Measurements from ENCODE around the gene TEX55.
"Not testable (repeated sequence)": the region's sequence is repeated elsewhere in the genome, so short reads cannot be mapped to it uniquely, and the experiment has no call there.

Gene TEX55

DNA sequence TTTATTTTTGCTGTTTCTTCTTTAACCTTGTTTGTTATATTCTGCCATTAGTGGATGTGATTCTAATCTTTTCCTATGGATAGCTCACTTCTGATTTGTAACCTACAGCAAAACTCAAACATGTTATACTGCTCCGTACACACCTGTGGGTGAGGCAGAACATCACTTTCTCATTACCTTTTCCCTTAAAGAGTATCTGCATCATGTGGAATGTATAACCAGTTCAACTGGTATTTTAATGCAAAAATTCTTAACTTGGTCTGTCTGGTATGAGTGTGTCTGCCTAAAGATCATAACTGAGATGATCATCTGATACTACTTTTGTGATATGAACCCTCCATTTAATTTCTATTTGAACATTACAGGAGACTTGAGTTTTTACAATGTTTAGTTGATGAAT lies 14.4 kb downstream of the TEX55 start:
- no peak for DNase-seq

DNA sequence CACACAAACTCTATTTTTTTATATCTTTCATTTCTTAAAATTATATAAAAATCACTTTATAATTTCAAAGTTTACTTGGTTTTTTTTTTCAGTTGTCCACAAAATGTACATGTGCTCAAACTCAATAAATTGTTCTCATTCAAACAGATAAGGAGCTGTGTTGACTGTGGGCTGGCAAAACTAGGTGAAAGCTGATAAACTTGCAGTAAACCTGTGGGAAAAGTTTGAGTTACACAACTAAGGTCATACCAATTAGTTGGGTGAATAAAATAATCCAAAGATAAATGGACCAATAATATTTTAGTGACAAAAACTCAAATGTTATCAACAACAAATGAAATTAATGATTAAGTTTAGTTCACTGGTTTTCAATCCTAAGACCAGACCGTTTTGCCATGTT lies 14.8 kb downstream of the TEX55 start:
- DNase-seq, result no peak

GRCh38 chr3:119161240-119161639 lies 15.3 kb downstream of the TEX55 start:
- no peak for DNase-seq

- not testable (repeated sequence) for DNase-seq
Measured at GRCh38 chr3:119164745-119165144, 18.8 kb downstream of the TEX55 start.

- DNase-seq, result no peak
Measured at GRCh38 chr3:119170821-119171220, 24.9 kb downstream of the TEX55 start.

DNA sequence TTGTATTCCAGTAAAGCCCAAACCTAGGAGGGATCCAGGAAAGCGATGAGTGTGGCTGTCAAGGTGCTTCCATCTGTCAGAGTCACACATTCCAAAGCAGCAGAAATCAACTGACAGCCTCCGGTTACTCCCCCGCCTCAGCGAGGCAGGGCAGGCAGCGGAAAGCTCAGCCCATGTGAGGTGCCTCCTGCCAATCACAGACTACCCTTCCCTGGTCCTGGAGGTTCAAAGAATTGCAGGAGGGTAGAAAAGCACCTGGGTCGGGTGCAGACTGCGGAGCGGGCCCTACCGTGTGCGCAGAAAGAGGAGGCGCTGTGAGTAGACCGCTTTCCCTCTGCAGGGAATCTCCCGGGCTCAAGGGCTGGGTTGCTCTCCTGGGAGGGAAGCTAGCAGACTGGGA lies 27.4 kb downstream of the TEX55 start, which contains the start of gene UPK1B:
Gene UPK1B, plus strand, starts transcription at position 274 of the 400 bp plus-strand sequence. CDS start 13,144 bp downstream, outside the sequence.
- DNase-seq, result no peak

- DNase-seq, result no peak
Measured at GRCh38 chr3:119175872-119176756, 30.1 kb downstream of the TEX55 start.

DNA sequence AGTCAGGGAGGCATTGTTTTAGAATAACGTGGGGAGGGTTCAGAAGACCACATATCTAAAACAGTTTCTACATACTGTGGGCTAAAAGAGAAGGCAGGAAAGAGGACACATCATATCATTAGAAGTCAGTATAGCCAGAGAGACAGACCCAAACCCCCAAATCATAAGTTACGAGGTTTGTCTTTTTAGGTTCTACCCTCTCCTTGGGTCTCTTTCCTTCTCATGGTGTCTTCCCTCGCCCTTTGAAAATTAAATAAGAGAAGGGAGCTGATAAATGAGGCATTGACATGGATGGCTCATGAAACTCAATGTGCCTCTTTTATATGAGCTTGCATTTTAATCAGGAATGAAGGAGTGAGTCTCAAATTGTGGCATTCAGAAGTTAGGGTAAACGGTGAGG lies 30.8 kb downstream of the TEX55 start:
- no peak for DNase-seq

GRCh38 chr3:119177321-119177720 lies 31.4 kb downstream of the TEX55 start:
- no peak for DNase-seq

DNA sequence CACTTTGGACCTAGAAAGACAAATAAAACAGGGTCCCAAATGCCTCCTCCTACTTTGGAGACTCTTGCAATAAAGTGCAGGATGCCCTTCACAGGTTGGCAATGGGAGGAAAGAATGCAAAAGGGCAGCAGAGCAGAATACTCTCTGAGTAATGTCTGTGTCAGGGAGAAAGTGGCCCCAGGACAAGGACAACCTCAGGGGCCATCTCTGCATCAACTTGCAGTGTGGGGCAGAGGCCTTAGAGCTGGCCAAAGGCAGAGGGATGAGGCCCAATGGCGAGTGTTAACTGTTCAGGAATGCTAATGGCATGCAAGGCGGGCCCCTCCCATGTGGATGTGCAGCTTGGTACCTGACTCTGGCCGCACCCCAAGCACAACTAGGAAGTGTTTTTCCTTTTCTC lies 35.8 kb downstream of the TEX55 start:
- DNase-seq, result no peak

- no peak for DNase-seq
Measured at GRCh38 chr3:119184111-119184510, 38.1 kb downstream of the TEX55 start.

GRCh38 chr3:119184796-119185570 lies 39.0 kb downstream of the TEX55 start:
- DNase-seq, result no peak

DNA sequence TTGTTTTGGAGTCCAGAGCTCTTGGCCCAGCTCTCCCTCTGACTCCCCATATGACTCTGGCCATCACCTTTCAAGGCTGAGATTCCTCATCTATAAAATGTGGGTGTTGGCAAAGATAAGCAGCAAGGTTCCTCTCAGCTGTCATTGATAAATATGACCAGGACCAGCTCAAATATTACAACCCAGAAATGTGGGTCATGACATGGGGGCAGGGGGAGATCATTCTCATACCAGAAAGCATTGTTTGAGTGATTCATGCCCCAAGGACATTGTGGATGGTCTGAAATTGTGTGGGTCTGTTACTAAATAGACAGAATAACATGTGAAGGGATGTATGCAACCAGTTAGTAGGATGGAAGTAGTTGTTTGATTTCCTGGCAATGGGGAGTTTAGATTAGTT lies 41.3 kb downstream of the TEX55 start:
- no peak for DNase-seq

- DNase-seq, result no peak
Measured at GRCh38 chr3:119191800-119192199, 45.8 kb downstream of the TEX55 start.

GRCh38 chr3:119194237-119195150 lies 48.5 kb downstream of the TEX55 start:
- no peak for DNase-seq

DNA sequence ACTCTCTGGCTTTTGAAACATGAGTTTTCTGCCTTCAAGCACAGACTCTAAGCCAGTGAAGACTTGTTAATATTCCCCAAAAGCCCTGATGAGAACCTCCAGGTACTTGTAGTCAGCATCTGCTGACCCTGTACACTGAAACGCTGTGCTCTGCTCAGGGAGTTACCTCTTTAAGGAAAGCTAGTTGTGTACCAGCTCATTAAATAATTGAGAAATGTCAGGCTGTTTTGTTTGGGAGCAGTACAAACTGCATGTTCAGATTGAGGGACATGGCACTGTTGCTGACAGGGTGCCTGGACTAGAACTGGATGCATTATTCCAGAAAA lies 49.1 kb downstream of the TEX55 start:
- no peak for DNase-seq

DNA sequence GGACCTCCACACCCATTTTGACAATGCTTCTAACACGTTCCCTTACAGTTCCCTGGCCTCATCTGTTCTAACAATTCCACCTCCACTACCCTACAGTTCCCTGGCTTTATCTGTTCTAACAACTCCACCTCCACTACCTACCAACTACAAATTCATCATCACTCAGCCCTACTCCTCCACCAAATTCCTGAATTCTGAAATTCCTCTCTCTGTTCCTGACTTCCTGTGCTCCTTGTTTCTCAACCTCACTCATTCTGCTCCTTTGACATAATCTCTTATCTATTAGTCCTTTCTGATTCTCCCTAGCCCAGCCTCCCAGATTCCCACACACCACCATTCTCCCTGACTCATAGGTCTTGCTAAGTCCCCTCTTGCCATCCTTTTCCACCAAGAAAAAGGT lies 49.9 kb downstream of the TEX55 start:
- DNase-seq, result no peak

Data from hypothalamus (tissue), 51 donors.